ENCODE data around the gene KCNIP4. TPM values are rescaled to one million over a fixed set of nuclear protein-coding genes. Genes with fewer than 3 reads are reported as not detected.
"Not testable (repeated sequence)": the region's sequence is repeated elsewhere in the genome, so short reads cannot be mapped to it uniquely, and the experiment has no call there.

Gene KCNIP4
- polyA plus RNA-seq, 4 donors = 10.6 to 18.3 (median 15.5) TPM

GRCh38 chr4:21411086-21411485 is 537.5 kb downstream of the KCNIP4 start:
- DNase-seq (ENCODE audit: low read depth in 4 of 4, low spot score in 3 of 4) = no peak

GRCh38 chr4:21410372-21410771 is 538.2 kb downstream of the KCNIP4 start:
- DNase-seq (ENCODE audit: low read depth in 4 of 4, low spot score in 3 of 4) = no peak

GRCh38 chr4:21387683-21388082 is 560.9 kb downstream of the KCNIP4 start:
- DNase-seq (ENCODE audit: low read depth in 4 of 4, low spot score in 3 of 4) = no peak

- no peak for DNase-seq (ENCODE audit: low read depth in 4 of 4, low spot score in 3 of 4)
Measured at GRCh38 chr4:21386166-21386780, 562.3 kb downstream of the KCNIP4 start.

- no peak for DNase-seq (ENCODE audit: low read depth in 4 of 4, low spot score in 3 of 4)
Measured at GRCh38 chr4:21385706-21386105, 562.9 kb downstream of the KCNIP4 start.

- DNase-seq (ENCODE audit: low read depth in 4 of 4, low spot score in 3 of 4) = no peak
Measured at GRCh38 chr4:21384609-21385008, 564.0 kb downstream of the KCNIP4 start.

GRCh38 chr4:21380861-21381260 is 567.7 kb downstream of the KCNIP4 start:
- no peak for DNase-seq (ENCODE audit: low read depth in 4 of 4, low spot score in 3 of 4)

- no peak for DNase-seq (ENCODE audit: low read depth in 4 of 4, low spot score in 3 of 4)
Measured at GRCh38 chr4:21377046-21377445, 571.5 kb downstream of the KCNIP4 start.

- no peak for DNase-seq (ENCODE audit: low read depth in 4 of 4, low spot score in 3 of 4)
Measured at GRCh38 chr4:21376176-21376575, 572.4 kb downstream of the KCNIP4 start.

GRCh38 chr4:21374641-21375368 is 573.8 kb downstream of the KCNIP4 start:
- DNase-seq (ENCODE audit: low read depth in 4 of 4, low spot score in 3 of 4) = no peak

- DNase-seq (ENCODE audit: low read depth in 4 of 4, low spot score in 3 of 4) = no peak
Measured at GRCh38 chr4:21367567-21367966, 581.0 kb downstream of the KCNIP4 start.

GRCh38 chr4:21366840-21367239 is 581.7 kb downstream of the KCNIP4 start:
- DNase-seq (ENCODE audit: low read depth in 4 of 4, low spot score in 3 of 4) = no peak

- DNase-seq (ENCODE audit: low read depth in 4 of 4, low spot score in 3 of 4) = no peak
Measured at GRCh38 chr4:21366312-21366711, 582.3 kb downstream of the KCNIP4 start.

GRCh38 chr4:21363701-21364100 is 584.9 kb downstream of the KCNIP4 start:
- DNase-seq (ENCODE audit: low read depth in 4 of 4, low spot score in 3 of 4) = no peak

- not testable (repeated sequence) for DNase-seq (ENCODE audit: low read depth in 4 of 4, low spot score in 3 of 4)
Measured at GRCh38 chr4:21352354-21352753, 596.2 kb downstream of the KCNIP4 start.

GRCh38 chr4:21347142-21347541 is 601.4 kb downstream of the KCNIP4 start:
- DNase-seq (ENCODE audit: low read depth in 4 of 4, low spot score in 3 of 4) = no peak

- DNase-seq (ENCODE audit: low read depth in 4 of 4, low spot score in 3 of 4) = no peak
Measured at GRCh38 chr4:21327976-21328700, 620.4 kb downstream of the KCNIP4 start.

- no peak for DNase-seq (ENCODE audit: low read depth in 4 of 4, low spot score in 3 of 4)
Measured at GRCh38 chr4:21320034-21320433, 628.5 kb downstream of the KCNIP4 start.

- DNase-seq (ENCODE audit: low read depth in 4 of 4, low spot score in 3 of 4) = no peak
Measured at GRCh38 chr4:21307709-21308108, 640.9 kb downstream of the KCNIP4 start.

GRCh38 chr4:21304540-21304887 is 644.1 kb downstream of the KCNIP4 start:
- no peak for DNase-seq (ENCODE audit: low read depth in 4 of 4, low spot score in 3 of 4)

GRCh38 chr4:21290562-21290961 is 658.0 kb downstream of the KCNIP4 start:
- DNase-seq (ENCODE audit: low read depth in 4 of 4, low spot score in 3 of 4) = no peak

GRCh38 chr4:21276046-21276445 is 672.5 kb downstream of the KCNIP4 start:
- DNase-seq (ENCODE audit: low read depth in 4 of 4, low spot score in 3 of 4) = no peak

All from right renal pelvis (tissue), 4 donors.